ENCODE measurements around the gene NIPAL3. TPM values are rescaled to one million over a fixed set of nuclear protein-coding genes. Genes with fewer than 3 reads are reported as not detected.

NIPAL3 gene
- total RNA-seq, 1 donor from 2014 or later = 2.4 TPM

DNA sequence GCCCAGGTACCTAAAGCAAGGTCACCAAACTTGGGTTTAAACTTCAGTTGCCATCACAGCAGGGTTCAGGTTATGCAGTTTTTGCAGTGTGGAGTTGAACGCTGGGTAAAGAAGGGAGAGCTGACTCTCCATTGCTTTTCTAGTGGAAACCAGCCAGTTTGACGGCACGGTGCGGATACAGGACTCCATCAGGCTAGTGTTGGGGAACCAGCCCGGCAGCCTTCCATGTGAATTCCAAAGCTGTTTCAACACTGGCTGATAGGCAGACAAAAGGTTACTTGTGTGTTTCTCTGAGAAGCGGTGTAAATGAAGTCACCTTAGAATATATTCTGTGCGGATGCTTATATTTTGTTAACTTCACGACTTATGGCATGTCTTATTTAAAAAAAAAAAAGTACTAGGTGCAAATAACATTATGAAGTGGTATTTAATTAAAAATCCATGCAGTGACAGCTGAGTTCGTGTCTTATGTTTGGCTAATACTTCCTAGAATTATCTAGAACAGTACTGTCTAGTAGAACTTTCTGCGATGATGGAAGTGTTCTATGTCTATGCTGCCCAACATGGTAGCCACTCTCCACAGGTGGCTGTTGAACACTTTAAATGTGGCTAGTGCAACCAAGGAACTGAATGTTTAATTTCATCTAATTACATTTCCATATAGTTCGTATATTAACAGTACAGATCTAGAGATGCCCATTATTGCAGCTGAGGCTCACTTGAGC, 57.1 kb downstream of the NIPAL3 start:
- DNase-seq (ENCODE audit: low read depth, low spot score) = no peak
- no peaks in the 10 kb centered on the region for H3K36me3 Mint-ChIP-seq (ENCODE audit: low read depth)
- peaks cover 3% of the 10 kb centered on the region for H3K27me3 Mint-ChIP-seq (ENCODE audit: low read depth)
- no peaks in the 10 kb centered on the region for H3K4me1 Mint-ChIP-seq
- no peak overlapping the region for H3K4me3 Mint-ChIP-seq
- TF ChIP-seq, protein P1, sequence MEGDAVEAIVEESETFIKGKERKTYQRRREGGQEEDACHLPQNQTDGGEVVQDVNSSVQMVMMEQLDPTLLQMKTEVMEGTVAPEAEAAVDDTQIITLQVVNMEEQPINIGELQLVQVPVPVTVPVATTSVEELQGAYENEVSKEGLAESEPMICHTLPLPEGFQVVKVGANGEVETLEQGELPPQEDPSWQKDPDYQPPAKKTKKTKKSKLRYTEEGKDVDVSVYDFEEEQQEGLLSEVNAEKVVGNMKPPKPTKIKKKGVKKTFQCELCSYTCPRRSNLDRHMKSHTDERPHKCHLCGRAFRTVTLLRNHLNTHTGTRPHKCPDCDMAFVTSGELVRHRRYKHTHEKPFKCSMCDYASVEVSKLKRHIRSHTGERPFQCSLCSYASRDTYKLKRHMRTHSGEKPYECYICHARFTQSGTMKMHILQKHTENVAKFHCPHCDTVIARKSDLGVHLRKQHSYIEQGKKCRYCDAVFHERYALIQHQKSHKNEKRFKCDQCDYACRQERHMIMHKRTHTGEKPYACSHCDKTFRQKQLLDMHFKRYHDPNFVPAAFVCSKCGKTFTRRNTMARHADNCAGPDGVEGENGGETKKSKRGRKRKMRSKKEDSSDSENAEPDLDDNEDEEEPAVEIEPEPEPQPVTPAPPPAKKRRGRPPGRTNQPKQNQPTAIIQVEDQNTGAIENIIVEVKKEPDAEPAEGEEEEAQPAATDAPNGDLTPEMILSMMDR (conservative IDR thresholded peaks at IDR 0.05) = no peak
- no peaks in the 10 kb centered on the region for H3K9me3 Mint-ChIP-seq
- H3K27ac Mint-ChIP-seq (ENCODE audit: unreplicated experiment) = no peak overlapping the region

GRCh38 chr1:24474193-24474592, 58.6 kb downstream of the NIPAL3 start:
- TF ChIP-seq, protein P1 (conservative IDR thresholded peaks at IDR 0.05) = no peak
- no peak overlapping the region for H3K27ac Mint-ChIP-seq (ENCODE audit: unreplicated experiment)
- DNase-seq (ENCODE audit: low read depth, low spot score) = no peak
- H3K4me1 Mint-ChIP-seq = no peaks in the 10 kb centered on the region
- H3K27me3 Mint-ChIP-seq (ENCODE audit: low read depth) = peaks cover 3% of the 10 kb centered on the region
- H3K36me3 Mint-ChIP-seq (ENCODE audit: low read depth) = no peaks in the 10 kb centered on the region
- H3K9me3 Mint-ChIP-seq = no peaks in the 10 kb centered on the region
- no peak overlapping the region for H3K4me3 Mint-ChIP-seq

- H3K9me3 Mint-ChIP-seq = no peaks in the 10 kb centered on the region
- no peak overlapping the region for H3K4me3 Mint-ChIP-seq
- peaks cover 3% of the 10 kb centered on the region for H3K27me3 Mint-ChIP-seq (ENCODE audit: low read depth)
- TF ChIP-seq, protein P1 (conservative IDR thresholded peaks at IDR 0.05) = no peak
- H3K27ac Mint-ChIP-seq (ENCODE audit: unreplicated experiment) = no peak overlapping the region
- no peak for DNase-seq (ENCODE audit: low read depth, low spot score)
- H3K4me1 Mint-ChIP-seq = no peaks in the 10 kb centered on the region
- H3K36me3 Mint-ChIP-seq (ENCODE audit: low read depth) = no peaks in the 10 kb centered on the region
These were observed 60.1 kb downstream of the NIPAL3 start for GRCh38 chr1:24475700-24476099.

DNA sequence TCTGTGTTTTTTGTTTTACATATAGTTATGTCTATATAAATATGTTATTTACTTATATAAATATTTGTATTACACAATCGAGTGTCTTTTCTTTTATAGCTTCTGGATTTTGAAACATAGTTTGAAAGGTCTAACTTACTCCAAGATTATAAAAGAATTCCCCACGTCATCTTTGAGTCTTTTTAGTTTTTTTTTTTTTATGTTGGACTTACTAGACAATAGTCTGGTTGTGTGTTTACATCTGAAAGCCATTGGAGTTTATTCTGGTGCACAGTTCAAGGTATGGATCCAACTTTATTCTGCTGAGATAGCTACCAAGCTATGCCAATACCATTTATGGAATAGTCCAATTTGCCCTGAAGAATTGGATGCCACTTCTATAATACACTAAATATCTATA, 61.0 kb downstream of the NIPAL3 start:
- Mint-ChIP-seq H3K4me1 (peaks cover 8% of the 10 kb centered on the region), H3K27ac (ENCODE audit: unreplicated experiment) (no peak overlapping the region), H3K9me3 (no peaks in the 10 kb centered on the region), H3K36me3 (ENCODE audit: low read depth) (no peaks in the 10 kb centered on the region), H3K4me3 (no peak overlapping the region), H3K27me3 (ENCODE audit: low read depth) (peaks cover 3% of the 10 kb centered on the region)
- no peak for DNase-seq (ENCODE audit: low read depth, low spot score)
- TF ChIP-seq, protein P1 (conservative IDR thresholded peaks at IDR 0.05) = no peak

GRCh38 chr1:24477309-24477708, 61.7 kb downstream of the NIPAL3 start:
- H3K4me1 Mint-ChIP-seq = peaks cover 10% of the 10 kb centered on the region

More at GRCh38 chr1:24477309-24477708, 61.7 kb downstream of the NIPAL3 start:
- TF ChIP-seq, protein P1 (conservative IDR thresholded peaks at IDR 0.05) = no peak
- no peak for DNase-seq (ENCODE audit: low read depth, low spot score)
- Mint-ChIP-seq H3K9me3 (no peaks in the 10 kb centered on the region), H3K27me3 (ENCODE audit: low read depth) (peaks cover 3% of the 10 kb centered on the region), H3K36me3 (ENCODE audit: low read depth) (no peaks in the 10 kb centered on the region), H3K27ac (ENCODE audit: unreplicated experiment) (no peak overlapping the region), H3K4me3 (no peak overlapping the region)
